Measurements from ENCODE around the gene MAPKAP1.

Gene MAPKAP1

DNA sequence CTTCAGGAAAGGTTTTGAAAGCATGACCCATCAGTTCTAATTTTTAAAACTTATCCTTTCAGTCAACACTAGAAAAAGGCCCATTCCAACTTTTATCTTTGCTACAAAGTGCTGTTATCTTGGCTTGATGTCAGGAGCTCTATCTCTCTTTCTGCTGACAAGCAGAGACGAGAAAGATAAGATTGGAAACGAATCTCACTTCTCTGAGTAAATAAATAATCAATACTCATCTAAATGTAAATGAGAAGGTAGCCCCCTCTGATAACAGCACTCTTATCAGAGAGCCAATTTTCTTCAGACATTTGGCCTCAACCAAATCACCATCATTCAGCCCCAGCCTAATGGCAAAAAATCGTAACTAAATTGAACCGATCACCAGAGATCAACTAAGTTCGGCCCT lies 191.7 kb downstream of the MAPKAP1 start:
- no peak for DNase-seq

DNA sequence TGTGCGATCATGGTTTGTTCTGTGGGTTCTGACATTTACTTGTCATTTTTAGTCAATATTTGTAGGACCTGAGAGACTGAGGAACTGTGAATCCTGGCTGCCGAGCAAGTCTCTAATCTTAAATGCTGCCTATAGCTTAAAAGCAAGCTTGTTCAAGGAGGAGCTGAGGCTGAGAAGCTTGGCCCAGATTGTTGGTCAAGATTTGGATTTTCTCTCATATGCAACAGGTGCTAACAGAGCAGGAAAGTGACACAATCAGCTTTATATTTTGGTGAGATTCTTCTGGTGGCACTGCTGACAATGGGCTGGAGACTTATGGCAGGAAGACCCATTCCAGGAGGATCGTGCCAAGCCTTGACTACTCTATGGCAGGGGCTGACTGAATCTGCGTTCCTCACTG lies 192.5 kb downstream of the MAPKAP1 start:
- no peak for DNase-seq

DNA sequence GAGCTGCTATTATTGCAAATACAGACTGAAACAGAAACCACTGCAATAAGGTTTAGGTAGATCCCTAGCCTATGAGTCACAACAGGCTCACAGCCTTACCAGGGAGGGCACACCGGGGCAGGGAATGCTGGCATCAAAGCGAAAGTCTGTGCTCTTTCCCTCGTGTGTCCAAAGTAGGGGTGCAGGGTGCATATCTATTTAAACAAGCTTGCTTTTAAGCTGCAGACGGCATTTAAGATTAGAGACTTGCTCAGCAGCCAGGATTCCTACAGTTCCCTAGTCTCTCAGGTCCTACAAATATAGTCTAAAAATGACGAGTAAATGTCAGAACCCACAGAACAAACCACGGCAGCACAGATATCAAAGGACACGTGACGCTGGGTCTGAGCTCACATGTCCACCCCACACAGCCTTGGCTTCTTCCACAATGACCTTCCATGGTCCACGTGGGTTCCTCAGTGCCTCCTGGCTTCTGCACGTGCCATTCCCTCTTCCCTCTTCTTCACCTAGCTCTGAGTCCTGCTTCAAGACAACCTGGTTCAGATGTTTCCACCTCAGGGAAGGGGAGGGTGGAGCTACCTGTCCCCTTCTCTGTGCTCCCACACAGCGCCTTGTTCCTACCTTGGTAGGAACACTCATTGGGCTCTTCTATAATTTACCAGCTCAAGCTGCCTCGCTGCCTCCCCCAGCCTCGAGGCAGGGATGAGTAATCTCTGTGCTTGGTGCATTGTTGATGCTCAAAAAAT lies 193.2 kb downstream of the MAPKAP1 start:
- peak in 1 of 51 donors; percentile 36 for DNase-seq

DNA sequence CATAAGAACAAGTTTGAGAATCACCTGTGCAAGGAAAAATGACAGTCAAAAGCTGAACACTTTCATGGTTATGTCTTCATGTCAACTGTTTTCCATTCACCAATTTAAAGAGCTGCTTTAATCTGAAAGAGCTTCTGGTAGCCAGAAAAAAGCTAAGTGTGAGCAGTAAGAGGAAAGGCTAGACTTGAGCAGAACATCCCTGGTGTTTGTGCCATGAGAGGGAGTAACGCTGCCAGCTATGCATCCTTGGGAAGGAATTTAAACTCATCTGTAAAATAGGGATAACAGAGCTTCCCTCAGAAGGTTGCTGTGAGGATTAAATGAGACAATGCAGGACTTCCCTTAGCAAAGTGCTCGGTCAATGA lies 193.7 kb downstream of the MAPKAP1 start:
- DNase-seq: no peak

DNA sequence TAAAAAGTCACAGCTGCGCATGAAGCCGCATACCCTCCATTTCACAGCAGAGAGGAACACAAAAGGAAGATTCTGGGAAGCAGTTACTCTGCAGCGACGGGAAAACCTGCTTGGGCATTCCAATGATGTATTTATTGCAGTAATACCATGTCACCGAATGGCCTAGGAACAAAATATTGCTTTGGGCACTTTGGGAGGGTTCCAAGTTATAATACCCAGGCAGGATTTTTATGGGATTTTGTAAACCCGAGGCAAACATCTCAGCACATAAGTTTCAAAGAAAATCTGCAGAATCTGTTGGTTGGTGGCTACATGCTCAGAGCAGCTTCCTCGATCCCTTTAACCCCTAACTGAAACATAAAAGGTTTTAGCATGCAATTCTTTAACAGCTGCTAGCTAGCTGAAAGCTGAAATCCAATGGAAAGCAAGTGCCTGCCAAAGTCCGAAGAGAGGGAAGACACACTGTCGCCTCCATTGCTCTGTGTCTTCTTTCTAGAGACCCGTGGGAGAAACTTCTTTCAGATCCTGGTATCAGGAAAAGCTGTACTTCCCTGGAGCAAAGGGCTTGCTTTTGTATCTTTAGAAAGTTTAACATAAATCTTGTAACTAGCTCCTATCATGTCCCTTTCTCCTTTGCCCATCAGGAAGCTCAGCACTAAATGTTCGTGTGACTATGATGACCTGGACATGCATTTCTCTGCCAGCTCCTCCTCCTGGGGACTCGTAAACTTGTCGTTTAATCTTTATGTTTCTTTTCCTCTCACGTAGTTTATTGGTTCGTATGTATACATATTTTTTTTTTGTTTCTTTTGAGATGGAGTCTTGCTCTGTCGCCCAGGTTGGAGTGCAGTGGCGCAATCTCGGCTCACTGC lies 195.0 kb downstream of the MAPKAP1 start:
- DNase-seq: peak in 4 of 51 donors; percentile 5 to 34 (median 16)

DNA sequence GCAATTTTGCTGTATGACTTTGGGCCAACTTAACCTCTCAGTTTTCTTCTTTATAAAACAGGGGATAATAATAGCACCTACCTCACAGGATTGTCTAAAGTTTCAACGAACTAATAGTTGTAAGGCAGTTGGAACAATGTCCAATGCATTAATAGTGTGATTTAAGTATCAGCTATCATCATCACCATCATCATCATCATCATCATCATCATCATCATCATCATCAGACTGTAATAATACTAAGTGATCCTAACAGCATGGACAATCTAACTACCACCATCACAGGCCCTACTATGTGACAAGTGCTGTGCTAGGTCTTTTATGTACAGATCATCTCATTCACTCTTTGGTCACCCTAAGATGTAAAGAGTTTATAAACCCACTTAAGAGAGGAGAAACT lies 196.0 kb downstream of the MAPKAP1 start:
- DNase-seq: no peak

DNA sequence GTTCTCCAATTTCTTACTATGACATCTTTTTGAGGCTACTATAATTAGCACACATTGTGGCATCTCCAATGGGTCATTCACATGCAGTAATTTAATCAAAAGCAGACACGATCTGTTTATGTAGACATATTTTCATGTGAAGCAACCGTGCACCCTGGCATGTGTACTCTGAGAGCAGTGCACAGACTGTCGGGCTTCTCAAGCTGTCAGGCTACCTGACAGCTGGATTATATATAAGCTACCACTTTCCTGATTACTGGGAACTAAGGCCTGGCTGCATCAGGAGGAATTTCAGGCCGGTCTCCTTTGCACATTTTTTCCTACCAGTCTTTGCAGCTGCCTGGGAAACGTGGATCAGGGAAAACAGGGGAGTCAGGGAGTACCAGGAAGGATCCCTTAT lies 197.5 kb downstream of the MAPKAP1 start:
- no peak for DNase-seq

DNA sequence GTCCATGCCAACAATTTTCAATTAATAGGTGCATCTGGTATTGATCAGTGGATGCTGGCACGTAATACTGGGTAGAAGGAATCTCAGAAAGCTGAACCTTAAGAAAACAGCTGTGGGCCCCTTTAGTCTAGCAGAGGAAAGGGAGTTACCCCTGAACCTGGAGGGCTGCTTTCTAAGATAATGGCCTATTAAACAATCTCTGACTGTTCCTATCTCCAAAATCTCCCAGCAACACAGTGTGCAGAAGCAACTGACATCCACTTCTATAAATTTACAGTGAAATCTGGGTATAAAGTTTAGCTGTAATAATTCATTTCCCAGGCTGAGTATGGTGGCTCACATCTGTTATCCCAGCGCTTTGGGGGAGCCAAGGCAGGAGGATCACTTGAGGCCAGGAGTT lies 198.8 kb downstream of the MAPKAP1 start:
- no peak for DNase-seq

DNA sequence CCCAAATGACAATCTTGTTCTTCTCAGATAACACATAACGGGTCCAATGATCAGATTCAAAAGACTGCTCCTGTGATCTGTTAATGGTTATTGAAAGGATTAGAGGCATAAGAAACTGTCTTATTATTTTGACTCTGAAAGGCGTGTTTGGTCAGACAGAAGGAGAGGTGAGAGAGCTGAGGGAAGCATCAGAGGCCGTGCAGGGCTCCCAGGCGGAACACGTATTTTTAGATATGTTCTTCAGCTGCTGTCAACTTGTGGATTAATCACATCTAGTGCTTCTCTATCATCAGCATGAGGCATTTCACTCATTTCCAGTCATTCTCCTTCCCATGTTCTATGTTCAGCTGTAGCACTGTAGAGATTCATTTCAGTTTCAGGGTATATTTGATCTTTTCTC lies 199.8 kb downstream of the MAPKAP1 start:
- DNase-seq: no peak

DNA sequence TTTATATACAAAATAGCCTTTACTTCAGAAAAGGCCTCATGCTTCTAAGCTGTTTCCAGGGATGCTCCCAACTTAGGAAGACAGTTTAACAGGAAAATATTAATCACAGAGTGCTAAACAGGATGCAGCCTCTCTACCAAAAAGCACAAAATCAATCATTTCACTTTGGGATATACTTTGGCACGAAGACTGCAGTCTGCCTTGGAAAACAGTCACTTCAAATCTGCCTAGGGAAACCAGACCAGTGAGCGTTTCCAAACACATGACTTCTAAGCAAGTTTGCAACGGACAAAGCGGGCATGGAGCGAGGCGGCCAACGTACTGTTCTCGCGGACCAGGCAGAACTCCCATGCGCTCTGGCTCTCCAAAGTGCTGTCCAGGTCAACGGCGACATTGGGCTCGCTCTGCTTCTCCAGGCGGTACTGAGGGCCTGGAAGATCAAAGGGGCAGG lies 201.0 kb downstream of the MAPKAP1 start:
- DNase-seq: peak in 6 of 51 donors; percentile 2 to 29 (median 14)

DNA sequence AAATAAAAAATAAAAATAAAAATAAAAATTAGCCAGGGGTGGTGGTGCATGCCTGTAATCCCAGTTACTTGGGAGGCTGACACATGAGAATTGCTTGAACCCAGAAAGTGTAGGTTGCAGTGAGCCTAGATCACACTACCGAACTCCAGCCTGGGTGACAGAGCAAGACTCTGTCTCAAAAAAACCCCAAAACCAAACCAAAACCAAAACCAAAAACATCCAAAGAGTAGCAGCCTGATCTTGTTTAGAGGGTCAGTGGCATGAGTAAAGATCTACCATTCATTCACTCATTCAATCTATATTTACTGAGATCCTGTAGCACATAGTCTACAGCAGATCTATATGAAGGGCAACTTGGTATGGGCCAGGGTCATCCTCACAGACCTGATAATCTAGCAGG lies 202.4 kb downstream of the MAPKAP1 start:
- no peak for DNase-seq

DNA sequence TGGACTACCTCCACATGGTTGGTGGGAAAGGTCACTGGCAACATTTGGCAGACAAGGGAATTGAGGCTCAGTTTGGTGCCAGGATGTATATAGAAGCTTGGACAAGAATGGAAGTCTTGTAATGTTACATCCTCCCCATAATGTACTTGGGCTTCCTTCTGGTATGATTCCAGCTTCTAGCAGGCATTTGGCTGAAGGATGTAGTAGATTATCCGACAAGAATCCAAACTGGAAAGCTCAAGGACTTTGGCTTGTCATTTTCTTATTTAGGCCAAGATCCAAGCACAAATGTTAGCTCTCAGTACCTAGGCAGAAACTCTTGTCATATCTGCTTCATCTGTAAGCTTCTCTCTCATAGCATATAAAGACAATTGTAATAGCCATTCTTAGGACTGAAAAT lies 209.1 kb downstream of the MAPKAP1 start:
- no peak for DNase-seq

DNA sequence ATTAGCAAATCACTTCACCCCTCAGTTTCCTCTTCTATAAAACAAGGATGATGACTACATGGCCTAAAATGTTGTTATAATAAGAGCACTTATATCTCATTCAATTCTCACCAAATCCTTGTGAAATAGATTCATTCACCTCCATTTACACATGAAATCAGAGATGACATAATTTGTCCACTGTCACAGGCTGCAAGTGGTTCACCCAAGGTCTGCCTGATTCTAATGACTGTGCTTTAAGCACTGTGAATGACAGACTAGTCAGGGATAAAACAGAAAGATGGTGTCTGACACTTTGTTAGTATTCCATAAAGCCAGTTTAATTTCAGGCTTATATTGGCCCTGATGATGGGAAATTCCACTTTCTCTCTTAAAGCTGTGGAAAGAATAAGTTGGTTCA lies 209.5 kb downstream of the MAPKAP1 start:
- no peak for DNase-seq

DNA sequence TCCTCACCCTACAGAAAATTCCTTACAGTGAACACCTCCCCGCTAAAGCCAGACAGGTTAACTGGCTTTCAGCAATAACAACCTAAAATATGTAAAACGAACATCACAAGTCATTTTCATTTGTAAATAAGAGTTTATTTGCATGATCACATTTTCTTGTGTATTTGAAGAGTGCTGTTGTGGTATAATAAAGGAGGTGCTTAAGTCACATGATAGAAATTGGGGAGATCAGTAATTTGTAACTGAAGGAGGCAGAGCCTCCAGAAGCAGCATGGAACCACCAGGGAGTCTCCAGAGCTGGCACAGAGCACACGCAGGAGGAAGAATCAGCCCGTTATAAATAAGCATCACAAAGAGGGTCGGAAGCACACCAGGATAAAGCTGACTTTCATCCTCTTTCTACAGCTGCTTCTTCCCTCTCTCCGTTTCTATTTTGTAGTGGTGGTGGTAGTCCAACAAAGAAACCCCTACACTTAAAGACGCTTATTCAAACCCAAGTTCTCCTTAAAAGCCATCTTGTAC lies 210.6 kb downstream of the MAPKAP1 start:
- no peak for DNase-seq

DNA sequence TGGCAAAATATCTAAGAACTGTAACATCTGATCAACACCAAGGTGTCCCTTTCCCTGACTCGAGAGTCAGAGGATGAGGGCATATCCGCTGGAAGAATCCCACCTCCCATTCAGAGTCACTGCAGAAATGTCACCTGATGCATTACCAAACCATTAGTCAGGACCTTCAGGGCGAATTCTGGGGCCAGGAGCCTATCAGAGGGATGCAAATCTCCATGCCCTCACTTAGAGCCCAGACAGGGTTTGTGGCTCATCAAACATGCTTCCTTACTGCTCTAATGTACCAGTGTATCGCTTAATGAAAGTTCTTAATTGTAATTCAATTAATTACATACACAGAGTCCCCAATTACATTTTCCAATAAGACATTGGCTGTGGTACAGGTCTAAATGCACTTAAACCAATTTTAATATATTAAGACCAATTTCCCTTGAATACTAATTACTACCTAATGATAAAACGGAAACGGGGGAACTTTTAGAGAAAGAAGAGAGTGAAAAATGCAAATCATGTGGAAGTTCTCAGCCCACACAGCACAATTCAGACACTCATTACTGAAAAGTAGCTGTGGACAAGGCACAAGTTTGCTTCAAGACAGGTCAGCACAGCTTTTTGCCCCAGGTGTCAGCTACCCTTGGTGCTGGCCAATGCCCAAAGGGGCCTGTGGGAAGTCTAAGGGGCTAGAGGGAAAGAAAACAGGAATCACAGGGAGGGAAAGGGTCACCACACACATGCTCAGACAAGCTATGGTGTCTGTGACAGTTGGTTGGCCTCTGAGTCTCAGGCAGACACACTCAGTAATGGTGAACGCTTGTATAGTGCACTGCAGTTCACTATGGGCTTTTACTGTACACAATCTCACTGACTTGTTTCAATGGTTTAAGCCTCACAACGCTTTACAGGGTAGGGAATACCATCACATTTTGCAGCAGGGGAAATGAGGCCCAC lies 211.6 kb downstream of the MAPKAP1 start:
- no peak for DNase-seq

DNA sequence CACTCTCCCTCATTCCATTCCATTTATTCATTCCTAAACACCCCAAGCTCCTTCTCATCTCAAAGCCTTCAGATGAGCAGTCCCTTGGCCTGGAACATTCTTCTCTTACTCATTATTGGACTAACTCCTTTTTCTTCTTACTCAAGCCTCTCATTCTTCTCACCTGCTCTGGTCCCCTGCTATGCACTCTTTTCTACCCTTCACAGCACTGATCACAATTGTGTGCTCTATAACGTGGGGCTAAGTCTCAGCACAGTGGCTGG lies 212.4 kb downstream of the MAPKAP1 start:
- no peak for DNase-seq

DNA sequence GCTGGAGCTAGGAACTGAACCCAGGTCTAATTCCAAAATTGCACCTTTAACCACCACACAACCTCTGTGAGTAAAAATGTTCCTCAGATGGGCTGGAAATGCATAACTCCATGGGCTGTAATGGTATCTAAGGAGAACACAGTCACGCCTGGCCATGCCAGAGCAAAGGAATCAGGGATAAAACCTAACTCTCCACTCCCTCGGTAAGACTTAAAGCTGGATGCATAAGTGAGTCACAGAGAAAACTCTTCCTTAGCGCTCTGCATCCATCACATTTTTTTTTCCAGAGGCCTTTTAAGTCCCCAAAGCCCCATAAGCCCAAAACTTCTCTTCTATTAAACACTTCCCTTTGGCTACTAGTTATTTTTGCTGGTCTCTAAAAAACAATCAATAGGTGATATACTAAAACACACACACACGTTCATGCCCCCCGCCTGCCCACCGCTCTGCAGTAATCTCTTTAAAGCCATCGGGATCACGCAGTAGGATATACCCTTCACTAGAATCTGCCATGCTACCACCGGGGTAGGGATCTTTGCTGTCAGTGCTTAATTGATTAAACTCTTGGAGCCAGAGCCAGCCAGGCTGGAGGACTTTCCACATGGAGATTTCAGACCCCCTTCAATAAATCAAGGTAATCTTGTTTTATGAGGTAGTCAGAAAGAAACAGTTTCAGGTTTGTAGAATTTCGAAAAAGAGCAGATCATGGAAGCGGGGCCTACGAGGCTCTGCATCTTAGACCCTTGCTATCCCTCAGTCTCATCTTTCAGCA lies 212.9 kb downstream of the MAPKAP1 start:
- no peak for DNase-seq

DNA sequence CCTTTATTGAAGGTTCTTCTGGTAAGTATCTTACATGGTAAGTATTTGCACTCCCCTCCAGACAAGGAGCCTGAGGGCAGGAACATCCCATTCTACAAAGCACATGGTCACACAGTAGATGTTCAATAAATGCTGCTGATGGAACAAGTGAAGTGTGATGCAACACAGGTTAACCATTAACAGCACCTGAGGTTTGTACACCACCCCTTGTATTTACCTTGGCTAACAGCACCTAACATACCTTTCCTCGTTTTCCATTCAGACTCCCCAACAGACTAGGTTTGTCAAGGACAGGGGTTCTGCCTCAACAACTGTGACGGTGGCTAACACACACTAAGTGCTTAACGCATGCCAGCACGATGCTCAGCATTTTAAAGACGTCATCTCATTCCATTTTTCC lies 213.6 kb downstream of the MAPKAP1 start:
- DNase-seq: no peak

DNA sequence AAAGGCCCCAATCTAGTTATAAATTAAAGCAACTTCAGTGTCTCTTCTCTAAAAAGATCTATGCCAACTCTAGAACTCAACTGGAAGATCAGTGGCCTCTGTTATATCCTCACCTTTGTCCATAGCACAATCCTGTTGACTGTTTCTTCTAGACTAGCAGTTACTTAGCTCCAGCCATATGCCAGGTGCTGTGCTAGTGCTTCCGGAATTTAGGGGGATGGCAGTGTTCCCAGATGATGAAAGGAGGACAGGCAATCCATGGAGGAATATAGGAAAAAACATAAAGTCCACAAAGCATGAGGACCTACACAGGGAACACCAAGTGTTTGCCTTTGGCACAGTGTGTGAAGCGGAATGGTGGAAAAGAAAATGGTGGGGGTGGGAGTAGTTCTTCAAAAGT lies 214.3 kb downstream of the MAPKAP1 start:
- DNase-seq: no peak

DNA sequence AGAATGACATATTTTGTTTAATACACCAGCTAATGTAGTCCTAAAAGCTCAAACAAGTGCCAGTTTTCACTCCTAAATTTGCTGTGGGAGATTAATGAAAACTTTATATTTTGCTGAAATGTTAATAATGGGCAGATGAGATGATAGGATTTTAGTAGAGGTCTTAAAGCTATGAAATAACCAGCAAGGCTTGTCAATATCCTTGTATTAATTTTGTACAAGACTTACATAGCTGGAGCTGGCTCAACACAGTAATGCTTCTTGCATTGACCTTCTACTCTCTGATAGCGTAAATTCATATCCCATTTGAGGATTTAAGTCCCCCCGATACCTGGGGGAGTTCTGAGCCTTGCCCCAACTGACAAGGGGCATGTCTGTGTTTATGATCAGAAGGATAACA lies 219.2 kb downstream of the MAPKAP1 start:
- DNase-seq: no peak

DNA sequence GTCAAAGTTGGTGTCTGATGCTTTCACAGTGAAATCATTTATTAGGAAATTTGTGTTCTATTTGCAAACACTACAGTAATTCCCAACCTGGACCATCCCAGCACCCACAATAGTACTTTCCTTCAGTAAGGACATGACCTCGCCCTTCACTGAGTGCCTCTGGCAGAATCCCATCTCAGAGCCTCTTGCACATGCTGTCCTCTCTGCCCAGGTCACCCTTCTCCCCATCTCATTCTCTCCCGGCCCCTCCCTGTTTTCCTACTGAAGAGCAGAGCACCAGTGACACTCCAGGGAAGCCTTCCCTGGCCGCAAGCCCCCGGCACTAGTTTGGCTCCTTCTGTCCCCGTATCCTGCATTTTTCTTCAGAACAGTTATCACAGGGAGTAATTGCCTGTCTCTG lies 220.4 kb downstream of the MAPKAP1 start:
- DNase-seq: no peak

Measured in hypothalamus (tissue), 51 donors.